ENCODE results near the gene TMX4. TPM values are rescaled to one million over a fixed set of nuclear protein-coding genes. Genes with fewer than 3 reads are reported as not detected.

TMX4 gene
- total RNA-seq, 2 donors from 2014 or later: 19.1 to 21.2 TPM

- WGBS, 2 experiments (ENCODE audit: insufficient coverage in 1 of 2, insufficient read length in 1 of 2): 88 to 100% methylated on average over 1 of the region's 1 CpG
- Mint-ChIP-seq H3K4me3 (no peak overlapping the region), H3K27ac (no peak overlapping the region), H3K9me3 (no peaks in the 10 kb centered on the region), H3K27me3 (ENCODE audit: insufficient read depth) (no peaks in the 10 kb centered on the region), H3K4me1 (peaks cover 9% of the 10 kb centered on the region), H3K36me3 (ENCODE audit: low read depth) (peaks cover 4% of the 10 kb centered on the region)
- Histone ChIP-seq H3K4me1 (ENCODE audit: control insufficient read depth, insufficient read depth, low read length) (peaks cover 3% of the 10 kb centered on the region), H3K36me3 (ENCODE audit: control insufficient read depth, insufficient read depth, low read length) (no peaks in the 10 kb centered on the region), H3K27me3 (ENCODE audit: control insufficient read depth, insufficient read depth, low read length, poor library complexity, severe bottlenecking) (no peaks in the 10 kb centered on the region), H3K9me3 (ENCODE audit: control insufficient read depth, low read length) (no peaks in the 10 kb centered on the region), H3K9ac (ENCODE audit: extremely low read depth, low read length, poor library complexity, severe bottlenecking) (no peak overlapping the region), H3K4me3 (ENCODE audit: low read length) (no peak overlapping the region), H3K27ac (ENCODE audit: low read depth, low read length) (no peak overlapping the region)
- TF ChIP-seq, protein P1, sequence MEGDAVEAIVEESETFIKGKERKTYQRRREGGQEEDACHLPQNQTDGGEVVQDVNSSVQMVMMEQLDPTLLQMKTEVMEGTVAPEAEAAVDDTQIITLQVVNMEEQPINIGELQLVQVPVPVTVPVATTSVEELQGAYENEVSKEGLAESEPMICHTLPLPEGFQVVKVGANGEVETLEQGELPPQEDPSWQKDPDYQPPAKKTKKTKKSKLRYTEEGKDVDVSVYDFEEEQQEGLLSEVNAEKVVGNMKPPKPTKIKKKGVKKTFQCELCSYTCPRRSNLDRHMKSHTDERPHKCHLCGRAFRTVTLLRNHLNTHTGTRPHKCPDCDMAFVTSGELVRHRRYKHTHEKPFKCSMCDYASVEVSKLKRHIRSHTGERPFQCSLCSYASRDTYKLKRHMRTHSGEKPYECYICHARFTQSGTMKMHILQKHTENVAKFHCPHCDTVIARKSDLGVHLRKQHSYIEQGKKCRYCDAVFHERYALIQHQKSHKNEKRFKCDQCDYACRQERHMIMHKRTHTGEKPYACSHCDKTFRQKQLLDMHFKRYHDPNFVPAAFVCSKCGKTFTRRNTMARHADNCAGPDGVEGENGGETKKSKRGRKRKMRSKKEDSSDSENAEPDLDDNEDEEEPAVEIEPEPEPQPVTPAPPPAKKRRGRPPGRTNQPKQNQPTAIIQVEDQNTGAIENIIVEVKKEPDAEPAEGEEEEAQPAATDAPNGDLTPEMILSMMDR (conservative IDR thresholded peaks at IDR 0.05): no peak
- no peak for DNase-seq
Observed at GRCh38 chr20:8007490-8007889, 12.1 kb downstream of the TMX4 start.

GRCh38 chr20:8005575-8006366, 13.8 kb downstream of the TMX4 start:
- no peaks in the 10 kb centered on the region for H3K9me3 ChIP-seq (ENCODE audit: control insufficient read depth, low read length)
- peaks cover 3% of the 10 kb centered on the region for H3K4me1 ChIP-seq (ENCODE audit: control insufficient read depth, insufficient read depth, low read length)
- Mint-ChIP-seq H3K4me3 (no peak overlapping the region), H3K27me3 (ENCODE audit: insufficient read depth) (no peaks in the 10 kb centered on the region), H3K4me1 (peaks cover 14% of the 10 kb centered on the region), H3K36me3 (ENCODE audit: low read depth) (peaks cover 5% of the 10 kb centered on the region), H3K27ac (no peak overlapping the region), H3K9me3 (no peaks in the 10 kb centered on the region)
- H3K36me3 ChIP-seq (ENCODE audit: control insufficient read depth, insufficient read depth, low read length): no peaks in the 10 kb centered on the region
- WGBS, 2 experiments (ENCODE audit: insufficient coverage in 1 of 2, insufficient read length in 1 of 2): 95 to 96% methylated on average over 7 to 18 of the region's 19 CpGs
- H3K27ac ChIP-seq (ENCODE audit: low read depth, low read length): no peak overlapping the region
- no peak overlapping the region for H3K9ac ChIP-seq (ENCODE audit: extremely low read depth, low read length, poor library complexity, severe bottlenecking)
- DNase-seq: no peak
- H3K27me3 ChIP-seq (ENCODE audit: control insufficient read depth, insufficient read depth, low read length, poor library complexity, severe bottlenecking): no peaks in the 10 kb centered on the region
- TF ChIP-seq, protein P1 (conservative IDR thresholded peaks at IDR 0.05): no peak
- H3K4me3 ChIP-seq (ENCODE audit: low read length): no peak overlapping the region

- no peak overlapping the region for H3K27ac ChIP-seq (ENCODE audit: low read depth, low read length)
- no peaks in the 10 kb centered on the region for H3K9me3 Mint-ChIP-seq
- no peak overlapping the region for H3K9ac ChIP-seq (ENCODE audit: extremely low read depth, low read length, poor library complexity, severe bottlenecking)
- H3K4me1 ChIP-seq (ENCODE audit: control insufficient read depth, insufficient read depth, low read length): peaks cover 3% of the 10 kb centered on the region
- H3K27ac Mint-ChIP-seq: no peak overlapping the region
- H3K4me3 ChIP-seq (ENCODE audit: low read length): no peak overlapping the region
- TF ChIP-seq, protein P1 (conservative IDR thresholded peaks at IDR 0.05): no peak
- WGBS, 2 experiments (ENCODE audit: insufficient coverage in 1 of 2, insufficient read length in 1 of 2): 100% methylated on average over 2 of the region's 2 CpGs
- H3K4me3 Mint-ChIP-seq: no peak overlapping the region
- no peaks in the 10 kb centered on the region for H3K27me3 Mint-ChIP-seq (ENCODE audit: insufficient read depth)
- peaks cover 16% of the 10 kb centered on the region for H3K4me1 Mint-ChIP-seq
- no peaks in the 10 kb centered on the region for H3K36me3 ChIP-seq (ENCODE audit: control insufficient read depth, insufficient read depth, low read length)
- peaks cover 12% of the 10 kb centered on the region for H3K36me3 Mint-ChIP-seq (ENCODE audit: low read depth)
- no peaks in the 10 kb centered on the region for H3K27me3 ChIP-seq (ENCODE audit: control insufficient read depth, insufficient read depth, low read length, poor library complexity, severe bottlenecking)
- H3K9me3 ChIP-seq (ENCODE audit: control insufficient read depth, low read length): no peaks in the 10 kb centered on the region
- no peak for DNase-seq
Observed at GRCh38 chr20:8005033-8005432, 14.5 kb downstream of the TMX4 start.

Data from endodermal cell (in vitro differentiated cells).